HG03135 (cell line): ENCODE data around the gene DPEP1.
"Not testable (repeated sequence)": the region's sequence is repeated elsewhere in the genome, so short reads cannot be mapped to it uniquely, and the experiment has no call there.

Source experiments
- ATAC-seq: cut with Tn5 transposase; IDR thresholded peaks from one replicate; pipeline ENCODE4 v1.9.1; 2021; ENCODE audit warnings: mild to moderate bottlenecking, moderate library complexity; ENCODE audit not compliant: unreplicated experiment

Gene DPEP1

DNA sequence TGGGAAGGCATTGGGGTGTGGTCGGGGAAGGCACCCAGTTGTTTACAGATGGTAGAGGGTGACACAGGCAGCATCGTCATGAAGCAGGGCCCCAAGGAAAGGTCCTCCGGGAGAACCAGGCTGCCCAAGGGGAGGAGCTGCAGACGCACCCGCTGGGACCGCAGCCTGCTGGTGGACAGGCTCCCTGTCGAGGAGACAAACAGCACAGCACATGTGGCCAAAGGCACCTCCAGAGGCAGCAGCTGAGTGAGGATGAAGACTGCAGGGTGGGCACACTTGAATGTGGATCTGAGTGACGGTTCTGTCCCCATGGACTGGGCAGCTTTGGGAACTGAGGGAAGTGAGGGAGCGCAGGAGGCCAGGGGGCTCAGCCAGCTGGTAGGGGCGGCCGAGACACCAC lies 31.7 kb downstream of the DPEP1 start:
- no peak for ATAC-seq

DNA sequence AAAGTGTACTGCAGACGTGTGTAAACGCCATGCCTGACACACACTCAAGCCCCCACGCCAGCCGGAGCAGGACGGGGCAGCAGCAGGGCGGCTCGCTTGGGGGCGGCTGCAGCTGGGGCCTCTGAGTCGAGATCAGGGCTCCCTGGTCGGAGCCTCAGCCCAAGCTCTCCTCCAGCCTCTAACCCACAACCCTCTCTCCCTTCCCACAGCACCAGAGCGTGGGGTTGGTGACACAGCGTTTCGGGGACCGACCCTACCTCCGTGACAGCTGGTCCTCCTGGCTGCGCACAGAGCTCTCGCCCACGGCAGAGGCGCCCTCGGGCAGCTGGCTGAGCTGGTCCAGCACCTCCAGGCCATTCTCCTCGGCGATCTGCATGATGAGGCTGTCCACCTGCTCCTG lies 32.8 kb downstream of the DPEP1 start:
- no peak for ATAC-seq

- ATAC-seq, result no peak
Measured at GRCh38 chr16:89646906-89647305, 33.5 kb downstream of the DPEP1 start.

GRCh38 chr16:89651584-89651983 lies 38.1 kb downstream of the DPEP1 start:
- ATAC-seq, result no peak

DNA sequence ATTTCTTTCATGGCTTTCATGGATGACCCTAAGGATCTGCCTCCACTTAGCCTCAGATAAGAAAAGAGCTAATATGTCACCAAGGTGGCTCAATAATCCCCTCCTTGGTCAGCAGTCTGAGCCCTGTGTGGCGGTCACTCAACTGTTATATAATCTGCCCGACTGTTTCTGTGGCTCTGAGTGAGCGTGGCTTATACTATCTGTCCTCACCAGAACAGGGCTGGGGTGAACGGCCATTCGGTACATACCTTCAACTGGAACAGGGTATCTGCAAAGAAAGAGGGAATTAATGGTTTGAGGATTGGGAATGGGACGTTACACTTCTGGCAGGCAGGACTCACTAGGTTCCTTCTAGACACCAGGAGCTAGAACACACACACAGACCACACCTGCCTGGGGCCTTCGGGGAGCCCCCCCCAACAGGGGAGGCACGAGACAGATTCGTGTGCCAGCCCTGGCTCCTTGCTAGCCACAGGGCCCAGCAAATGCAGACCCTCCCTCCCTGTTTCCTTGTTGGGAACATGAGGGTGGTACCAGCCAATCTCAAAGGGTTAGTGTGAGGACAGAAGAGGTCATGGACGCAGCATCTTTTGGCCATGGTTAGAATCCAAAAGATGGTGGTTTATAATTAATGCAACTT lies 40.3 kb downstream of the DPEP1 start:
- no peak for ATAC-seq

- no peak for ATAC-seq
Measured at GRCh38 chr16:89655062-89655643, 41.7 kb downstream of the DPEP1 start.

GRCh38 chr16:89656435-89657121 lies 43.1 kb downstream of the DPEP1 start:
- no peak for ATAC-seq

GRCh38 chr16:89657442-89658220 lies 44.2 kb downstream of the DPEP1 start, which contains the start of the genes CHMP1A and SPATA33:
Gene CHMP1A (minus strand): TSS chr16:89657708. CDS start chr16:89657588, 120 bp downstream.
Gene SPATA33 (plus strand): TSS chr16:89657836. CDS start chr16:89657912, 76 bp downstream.
- peak; percentile 84 for ATAC-seq

- peak; percentile 14 for ATAC-seq
Measured at GRCh38 chr16:89658221-89658879, 44.9 kb downstream of the DPEP1 start.

- no peak for ATAC-seq
Measured at GRCh38 chr16:89660146-89660545, 46.7 kb downstream of the DPEP1 start.

- no peak for ATAC-seq
Measured at GRCh38 chr16:89661215-89661614, 47.8 kb downstream of the DPEP1 start.

- ATAC-seq, result not testable (repeated sequence)
Measured at GRCh38 chr16:89664238-89664637, 50.8 kb downstream of the DPEP1 start.

- not testable (repeated sequence) for ATAC-seq
Measured at GRCh38 chr16:89667000-89667399, 53.6 kb downstream of the DPEP1 start.

GRCh38 chr16:89667633-89668032 lies 54.2 kb downstream of the DPEP1 start:
- no peak for ATAC-seq

DNA sequence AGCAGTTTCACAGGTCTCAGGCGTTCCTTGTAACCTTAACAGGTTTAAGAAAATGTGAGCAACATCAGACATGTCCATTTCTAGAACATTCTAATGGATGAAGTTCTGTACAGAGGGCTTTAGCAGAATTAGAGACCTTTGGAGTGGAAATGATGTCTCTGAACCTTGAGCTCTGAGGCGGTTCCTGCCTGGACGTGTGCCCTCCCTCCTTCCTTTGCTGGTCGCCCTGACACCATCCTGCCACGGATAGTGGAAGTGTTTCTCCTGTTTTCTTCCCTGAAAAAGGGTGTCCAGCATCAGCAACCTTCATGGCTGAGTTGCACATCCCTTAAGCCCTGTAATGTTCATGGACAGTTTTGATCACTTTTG lies 55.3 kb downstream of the DPEP1 start:
- no peak for ATAC-seq

- ATAC-seq, result no peak
Measured at GRCh38 chr16:89669755-89670154, 56.3 kb downstream of the DPEP1 start.

DNA sequence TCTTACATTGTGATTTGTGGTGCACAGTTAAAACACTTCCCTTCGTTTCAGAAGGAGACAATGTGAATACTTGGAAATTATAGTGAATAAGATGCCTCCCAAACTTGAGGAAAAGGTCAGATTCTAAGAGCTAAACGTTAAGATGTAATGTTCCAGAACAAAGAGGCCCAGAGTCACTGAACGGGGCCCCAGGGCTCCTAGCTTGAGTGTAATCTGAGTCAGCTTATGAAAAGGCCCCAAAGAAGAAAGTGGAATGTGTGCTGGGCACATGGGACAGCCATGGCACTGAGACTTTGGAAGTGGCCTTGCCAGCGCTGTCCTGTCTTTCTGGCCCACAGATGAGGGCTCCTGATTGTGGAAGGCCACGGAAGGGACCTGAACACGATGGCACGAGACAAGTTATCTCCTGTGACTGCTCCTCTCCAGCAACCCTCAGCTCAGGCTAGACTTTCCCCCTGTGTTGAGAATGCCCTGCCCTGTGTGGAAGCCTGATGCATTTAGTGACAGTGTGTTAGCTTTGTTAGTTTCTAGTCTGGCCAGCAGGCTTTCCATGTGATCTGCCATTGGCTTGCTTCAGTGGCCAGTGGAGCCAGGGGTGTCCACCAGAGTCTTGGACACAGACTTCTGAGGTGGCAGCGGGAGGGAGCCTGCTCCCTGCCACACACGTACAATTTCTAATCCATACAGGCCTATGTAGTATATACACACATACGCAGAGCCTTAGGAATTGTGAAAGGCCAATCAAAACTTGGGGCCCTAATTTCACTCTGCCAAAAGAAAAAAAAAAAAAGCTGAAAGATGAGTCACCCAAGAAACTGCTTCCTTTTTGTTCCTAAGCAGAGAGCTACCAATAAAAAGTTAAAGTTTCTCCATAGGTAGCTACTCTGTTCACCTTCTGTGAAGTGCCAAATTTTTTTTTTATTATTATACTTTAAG lies 57.3 kb downstream of the DPEP1 start:
- ATAC-seq, result no peak

DNA sequence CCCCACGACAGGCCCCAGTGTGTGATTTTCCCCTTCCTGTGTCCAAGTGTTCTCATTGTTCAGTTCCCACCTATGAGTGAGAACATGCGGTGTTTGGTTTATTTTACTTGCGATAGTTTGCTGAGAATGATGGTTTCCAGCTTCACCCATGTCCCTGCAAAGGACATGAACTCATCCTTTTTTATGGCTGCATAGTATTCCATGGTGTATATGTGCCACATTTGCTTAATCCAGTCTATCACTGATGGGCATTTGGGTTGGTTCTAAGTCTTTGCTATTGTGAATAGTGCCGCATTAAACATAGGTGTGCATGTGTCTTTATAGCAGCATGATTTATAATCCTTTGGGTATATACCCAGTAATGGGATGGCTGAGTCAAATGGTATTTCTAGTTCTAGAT lies 58.1 kb downstream of the DPEP1 start:
- not testable (repeated sequence) for ATAC-seq

- ATAC-seq, result no peak
Measured at GRCh38 chr16:89672177-89672941, 58.9 kb downstream of the DPEP1 start.
